Esophagus muscularis mucosa (tissue), 4 donors: Measurements from ENCODE around the gene SPAG16. TPM values are rescaled to one million over a fixed set of nuclear protein-coding genes. Genes with fewer than 3 reads are reported as not detected.

ENCODE experiments used
- DNase-seq: peaks from one replicate; pipeline ENCODE4 v3.0.0-alpha.2; 2017; ENCODE audit errors: extremely low spot score
- H3K27ac ChIP-seq, 4 donors: fragments of 200-600 bp; sonication (generic); replicated peaks in 1 of 4; 1 replicate in 3 of 4; 2 replicates in 1 of 4; pipeline ENCODE4 v1.5.1; 2016 to 2019; ENCODE audit warnings: mild to moderate bottlenecking in 1 of 4
- H3K27me3 ChIP-seq, 4 donors: fragments of 200-600 bp; sonication (generic); one replicate each; pipeline versions ENCODE4 v1.5.1 to v1.6.0; 2016 to 2019
- H3K36me3 ChIP-seq, 4 donors: fragments of 200-600 bp; sonication (generic); one replicate each; pipeline ENCODE4 v1.5.1; 2016 to 2019
- H3K4me1 ChIP-seq, 4 donors: fragments of 200-600 bp; sonication (generic); one replicate each; pipeline ENCODE4 v1.5.1; 2016 to 2019
- H3K4me3 ChIP-seq, 4 donors: fragments of 200-600 bp; sonication (generic); 1 replicate in 2 of 4; 2 replicates in 2 of 4; pipeline ENCODE4 v1.5.1; 2016 to 2019; ENCODE audit warnings: mild to moderate bottlenecking in 4 of 4, moderate library complexity in 1 of 4
- H3K9me3 ChIP-seq, 4 donors: fragments of 200-600 bp; sonication (generic); 1 replicate in 3 of 4; 2 replicates in 1 of 4; pipeline ENCODE4 v1.5.1; 2016 to 2019
- CTCF ChIP-seq, 3 experiments: fragments of 200-600 bp in 2 of 3; fragments of 450-650 bp in 1 of 3; sonication (generic) in 2 of 3; IDR thresholded peaks; one replicate each; pipeline ENCODE4 v1.5.1; 2017 to 2019; ENCODE audit warnings: antibody characterized with exemption in 3 of 3, mild to moderate bottlenecking in 2 of 3, moderate library complexity in 1 of 3
- EP300 ChIP-seq: sonication (generic); formaldehyde crosslinking; IDR thresholded peaks from one replicate; pipeline ENCODE4 v1.6.1; 2017; ENCODE audit warnings: antibody characterized with exemption
- POLR2A ChIP-seq: fragments of 450-650 bp; IDR thresholded peaks from one replicate; pipeline ENCODE4 v1.6.1; 2017; ENCODE audit warnings: antibody characterized with exemption, moderate library complexity, mild to moderate bottlenecking, low read depth
- POLR2AphosphoS5 ChIP-seq, 2 donors: sonication (generic); formaldehyde crosslinking; IDR thresholded peaks; one replicate each; pipeline ENCODE4 v1.6.1; 2017; ENCODE audit warnings: antibody characterized with exemption in 2 of 2
- WGBS: methylation state at CpG from one replicate; pipeline ENCODE4 v1.1.5; 2018; 5-methylcytosine and 5-hydroxymethylcytosine counted together
- intact Hi-C: fragments of 100-400 bp; cut with DNase I; formaldehyde crosslinking; loops from one replicate; pipeline ENCODE4 v1.15.1; 2023
- total RNA-seq, 4 donors: library from RNA; depleted of rRNA; stranded (reverse); fragments of >200 nt; gene quantifications; one replicate each; pipeline versions ENCODE4 v1.1.0 to v1.2.1, GENCODE V29; 2016

Gene SPAG16
- total RNA-seq, 4 donors from 2014 or later, result 26.8 to 36.1 (median 31.0) TPM

GRCh38 chr2:213238753-213239495 lies 45.3 kb upstream of the SPAG16 start:
- intact Hi-C loops, result no loop called here
- H3K9me3 ChIP-seq, result no peaks in the 10 kb centered on the region
- peaks cover 0 to 15% (median 3%) of the 10 kb centered on the region in 4 donors for H3K4me1 ChIP-seq
- no peak for DNase-seq
- no peak overlapping the region for H3K27ac ChIP-seq
- 36% methylated on average over 3 of the region's 3 CpGs for WGBS
- TF ChIP-seq POLR2AphosphoS5 (IDR thresholded peaks at IDR 0.05), result no peak
- no peak overlapping the region for H3K4me3 ChIP-seq
- H3K27me3 ChIP-seq, result no peaks in the 10 kb centered on the region
- H3K36me3 ChIP-seq, result no peaks in the 10 kb centered on the region

- TF ChIP-seq CTCF (IDR thresholded peaks at IDR 0.05) (no peak), EP300 (no peak), POLR2A (no peak), POLR2AphosphoS5 (IDR thresholded peaks at IDR 0.05) (no peak)
These were observed 42.4 kb upstream of the SPAG16 start for GRCh38 chr2:213241817-213242216.

GRCh38 chr2:213242653-213243052 lies 41.6 kb upstream of the SPAG16 start:
- TF ChIP-seq POLR2A, result no peak
- no peak for TF ChIP-seq EP300
- TF ChIP-seq CTCF (IDR thresholded peaks at IDR 0.05), result no peak
- TF ChIP-seq POLR2AphosphoS5 (IDR thresholded peaks at IDR 0.05), result no peak
- Histone ChIP-seq H3K27me3 (no peaks in the 10 kb centered on the region), H3K27ac (no peak overlapping the region), H3K9me3 (no peaks in the 10 kb centered on the region), H3K4me1 (peaks cover 0 to 11% (median 3%) of the 10 kb centered on the region in 4 donors), H3K4me3 (no peak overlapping the region), H3K36me3 (no peaks in the 10 kb centered on the region)
- DNase-seq, result no peak
- intact Hi-C loops, result no loop called here
- WGBS, result 93% methylated on average over 1 of the region's 1 CpG

More at GRCh38 chr2:213241817-213242216, 42.4 kb upstream of the SPAG16 start:
- intact Hi-C loops, result no loop called here
- no peak overlapping the region for H3K27ac ChIP-seq
- WGBS, result 98% methylated on average over 6 of the region's 6 CpGs
- H3K27me3 ChIP-seq, result no peaks in the 10 kb centered on the region
- H3K36me3 ChIP-seq, result no peaks in the 10 kb centered on the region
- DNase-seq, result no peak
- H3K4me1 ChIP-seq, result peaks cover 0 to 15% (median 3%) of the 10 kb centered on the region in 4 donors
- no peaks in the 10 kb centered on the region for H3K9me3 ChIP-seq
- no peak overlapping the region for H3K4me3 ChIP-seq

GRCh38 chr2:213243189-213244044 lies 40.8 kb upstream of the SPAG16 start:
- WGBS, result 84% methylated on average over 6 of the region's 6 CpGs
- peaks cover 0 to 2% (median 0%) of the 10 kb centered on the region in 4 donors for H3K27me3 ChIP-seq
- no peak overlapping the region for H3K27ac ChIP-seq
- H3K4me3 ChIP-seq, result no peak overlapping the region
- DNase-seq, result no peak
- intact Hi-C loops, result no loop called here
- TF ChIP-seq POLR2A, result no peak
- TF ChIP-seq CTCF (IDR thresholded peaks at IDR 0.05), result no peak
- no peak for TF ChIP-seq POLR2AphosphoS5 (IDR thresholded peaks at IDR 0.05)
- H3K9me3 ChIP-seq, result no peaks in the 10 kb centered on the region
- no peaks in the 10 kb centered on the region for H3K36me3 ChIP-seq
- peaks cover 0 to 11% (median 3%) of the 10 kb centered on the region in 4 donors for H3K4me1 ChIP-seq
